Stimulated activated CD8-positive, alpha-beta memory T cell treated with anti-CD3 and anti-CD28 coated beads, Interleukin-7, amount 100 ng/mL, for 1 hour (primary cell): Measurements from ENCODE around the gene ZNF211.

Experiments used
- DNase-seq, 2 donors: peaks; one replicate each; pipeline ENCODE4 v3.0.0-alpha.2; 2020; ENCODE audit warnings: low read depth in 2 of 2

ZNF211 gene

GRCh38 chr19:57655443-57655842 is 22.5 kb downstream of the ZNF211 start:
- no peak for DNase-seq

- no peak for DNase-seq
These were observed 23.4 kb downstream of the ZNF211 start for GRCh38 chr19:57656346-57656745.

- no peak for DNase-seq
These were observed 31.5 kb downstream of the ZNF211 start for GRCh38 chr19:57664269-57665127.

- DNase-seq, result no peak
These were observed 32.4 kb downstream of the ZNF211 start for GRCh38 chr19:57665261-57665806.

DNA sequence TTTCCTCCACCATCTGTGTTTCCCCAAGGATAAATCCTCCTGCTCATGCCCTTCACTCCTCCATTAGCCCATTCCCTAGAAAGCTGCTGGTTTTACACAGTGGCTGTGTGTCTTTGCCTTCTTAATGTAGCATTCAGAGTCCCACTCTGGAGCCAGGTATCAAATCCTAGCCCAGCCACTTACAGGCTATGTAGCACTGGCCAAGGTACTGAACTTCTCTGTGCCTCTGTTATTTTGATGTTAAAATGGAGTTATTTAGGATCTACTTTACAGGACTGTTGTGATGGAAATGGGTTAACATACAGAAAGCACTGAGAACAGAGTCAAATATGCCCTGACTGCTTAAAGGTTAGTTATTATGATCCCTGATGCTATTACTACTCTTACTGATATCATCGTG is 34.3 kb downstream of the ZNF211 start:
- no peak for DNase-seq

GRCh38 chr19:57668635-57669034 is 35.7 kb downstream of the ZNF211 start, which contains the start of gene ZSCAN4:
Gene ZSCAN4, plus strand, starts transcription at chr19:57668935. Its CDS starts 7,211 bp downstream, at chr19:57676146.
- DNase-seq, result no peak

GRCh38 chr19:57671124-57671895 is 38.3 kb downstream of the ZNF211 start:
- no peak for DNase-seq

DNA sequence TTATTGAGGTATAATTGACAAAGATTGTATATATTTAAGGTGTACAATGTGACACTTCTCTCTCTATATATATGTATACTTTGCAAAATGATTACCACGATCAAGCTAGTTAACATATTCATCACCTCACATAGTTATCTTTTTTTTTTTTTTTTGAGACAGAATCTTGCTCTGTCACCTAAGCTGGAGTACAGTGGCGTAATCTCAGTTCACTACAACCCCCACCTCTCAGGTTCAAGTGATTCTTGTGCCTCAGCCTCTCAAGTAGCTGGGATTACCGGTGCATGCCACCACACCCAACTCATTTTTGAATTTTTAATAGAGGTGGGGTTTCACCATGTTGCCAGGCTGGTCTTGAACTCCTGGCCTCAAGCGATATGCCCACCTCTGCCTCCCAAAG is 39.5 kb downstream of the ZNF211 start:
- DNase-seq, result no peak

DNA sequence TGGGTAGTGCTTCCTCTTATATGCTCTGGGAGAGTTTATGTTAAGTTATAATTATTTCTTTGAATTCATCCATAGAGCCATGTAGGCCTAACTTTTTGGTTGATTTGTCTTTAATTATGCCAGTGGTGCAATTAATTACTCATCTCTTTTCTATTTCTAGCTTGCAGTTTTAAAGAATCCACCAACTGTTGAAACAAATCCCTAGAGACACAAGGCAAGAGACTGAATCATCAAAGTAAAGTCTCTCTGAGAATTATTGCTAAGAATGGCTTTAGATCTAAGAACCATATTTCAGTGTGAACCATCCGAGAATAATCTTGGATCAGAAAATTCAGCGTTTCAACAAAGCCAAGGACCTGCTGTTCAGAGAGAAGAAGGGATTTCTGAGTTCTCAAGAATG is 42.9 kb downstream of the ZNF211 start:
- no peak for DNase-seq

- no peak for DNase-seq
These were observed 49.3 kb downstream of the ZNF211 start for GRCh38 chr19:57682226-57682766.

DNA sequence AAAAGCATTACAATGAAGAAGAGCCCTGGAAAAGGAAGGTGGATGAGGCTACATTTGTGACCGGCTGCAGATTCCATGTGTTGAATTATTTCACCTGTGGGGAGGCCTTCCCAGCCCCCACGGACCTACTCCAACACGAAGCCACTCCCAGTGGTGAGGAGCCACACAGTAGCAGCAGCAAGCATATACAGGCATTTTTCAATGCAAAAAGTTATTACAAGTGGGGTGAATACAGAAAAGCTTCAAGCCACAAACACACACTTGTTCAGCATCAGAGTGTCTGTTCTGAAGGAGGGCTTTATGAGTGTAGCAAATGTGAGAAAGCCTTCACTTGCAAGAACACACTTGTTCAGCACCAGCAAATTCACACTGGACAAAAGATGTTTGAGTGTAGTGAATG is 53.8 kb downstream of the ZNF211 start:
- no peak for DNase-seq

DNA sequence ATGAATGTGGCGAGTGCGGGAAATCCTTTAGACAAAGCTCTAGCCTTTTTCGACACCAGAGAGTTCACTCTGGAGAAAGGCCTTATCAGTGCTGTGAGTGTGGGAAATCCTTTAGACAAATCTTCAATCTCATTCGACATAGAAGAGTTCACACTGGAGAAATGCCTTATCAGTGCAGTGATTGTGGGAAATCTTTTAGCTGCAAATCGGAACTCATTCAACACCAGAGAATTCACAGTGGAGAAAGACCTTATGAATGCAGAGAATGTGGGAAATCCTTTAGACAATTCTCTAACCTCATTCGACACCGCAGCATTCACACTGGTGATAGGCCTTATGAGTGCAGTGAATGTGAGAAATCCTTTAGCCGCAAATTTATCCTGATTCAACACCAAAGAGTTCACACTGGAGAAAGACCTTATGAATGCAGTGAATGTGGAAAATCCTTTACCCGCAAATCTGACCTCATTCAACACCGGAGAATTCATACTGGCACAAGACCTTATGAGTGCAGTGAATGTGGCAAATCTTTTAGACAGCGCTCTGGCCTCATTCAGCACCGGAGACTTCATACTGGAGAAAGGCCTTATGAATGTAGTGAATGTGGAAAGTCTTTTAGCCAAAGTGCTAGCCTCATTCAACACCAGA is 54.5 kb downstream of the ZNF211 start:
- no peak for DNase-seq

DNA sequence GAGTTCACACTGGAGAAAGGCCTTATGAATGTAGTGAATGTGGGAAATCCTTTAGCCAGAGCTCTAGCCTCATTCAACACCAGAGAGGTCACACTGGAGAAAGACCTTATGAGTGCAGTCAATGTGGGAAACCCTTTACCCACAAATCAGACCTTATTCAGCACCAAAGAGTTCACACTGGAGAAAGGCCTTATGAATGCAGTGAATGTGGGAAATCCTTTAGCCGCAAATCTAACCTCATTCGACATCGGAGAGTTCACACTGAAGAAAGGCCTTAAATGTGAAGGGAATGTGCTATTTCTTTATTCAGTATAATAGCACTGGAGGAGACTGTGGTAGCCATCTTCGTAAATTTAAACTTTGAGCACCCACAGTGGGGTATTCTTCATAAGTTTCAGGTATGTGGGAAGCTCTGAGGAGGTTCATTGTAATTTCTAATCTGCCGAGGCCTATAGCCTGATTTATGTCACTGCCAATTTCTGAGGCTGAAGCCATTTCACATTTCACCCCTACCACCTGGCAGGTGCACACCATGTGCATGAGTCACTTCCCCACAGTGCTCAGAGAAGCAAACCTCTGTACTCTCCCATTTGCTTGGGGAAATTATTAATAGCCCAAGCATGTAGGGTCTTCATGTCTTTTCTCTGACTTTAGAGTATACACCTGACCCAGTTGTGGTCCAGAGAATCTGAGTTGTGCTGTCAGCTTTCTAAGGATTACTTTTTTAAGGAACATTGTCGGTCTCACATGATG is 55.2 kb downstream of the ZNF211 start:
- no peak for DNase-seq

DNA sequence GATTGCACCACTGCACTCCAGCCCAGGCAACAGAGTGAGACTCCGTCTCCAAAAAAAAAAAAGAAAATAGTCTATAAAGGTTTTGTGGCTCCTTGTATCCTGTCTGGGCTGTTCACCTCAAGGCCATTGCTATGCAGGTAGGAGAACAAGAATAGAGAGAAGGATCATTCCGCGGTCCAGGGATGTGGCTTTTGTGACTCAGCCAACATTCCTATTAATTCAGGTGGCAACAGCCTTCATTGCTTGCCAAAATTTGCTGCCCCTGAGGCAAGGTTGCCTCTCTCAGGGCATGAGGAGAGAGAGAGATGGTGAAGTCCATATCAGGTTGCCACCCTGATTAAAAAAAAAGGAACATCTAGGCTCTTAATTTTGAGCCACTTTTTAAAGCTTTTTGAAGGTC is 56.8 kb downstream of the ZNF211 start:
- no peak for DNase-seq
